AG04450 (cell line): ENCODE results near the gene KNDC1. TPM values are rescaled to one million over a fixed set of nuclear protein-coding genes. Genes with fewer than 3 reads are reported as not detected.

Source experiments
- CTCF ChIA-PET: fragments of 300-600, 350-600 bp; formaldehyde crosslinking; extraction: SDS; loops from one replicate; lab custom pipeline; 2022; ENCODE audit warnings: antibody characterized with exemption, inconsistent platforms; lab: Charles Lee
- POLR2A ChIA-PET: fragments of 350-600 bp; formaldehyde crosslinking; extraction: SDS; loops from one replicate; lab custom pipeline; 2021; ENCODE audit warnings: antibody characterized with exemption, inconsistent platforms; lab: Yijun Ruan, JAX
- DNase-seq: peaks from one replicate; pipeline ENCODE4 v3.0.0-alpha.2; 2011; ENCODE audit warnings: low read depth, low spot score
- H3K27ac ChIP-seq: one replicate; pipeline ENCODE4 v1.5.1; 2012; ENCODE audit warnings: low read depth, low read length, control low read depth
- H3K27me3 ChIP-seq: one replicate; pipeline ENCODE4 v1.6.0; 2012; ENCODE audit warnings: low read length; ENCODE audit not compliant: control insufficient read depth, insufficient read depth
- H3K4me3 ChIP-seq: 2 replicates; pipeline ENCODE4 v1.5.1; 2011; ENCODE audit warnings: mild to moderate bottlenecking, low read depth, low read length, control low read depth
- H3K9me3 ChIP-seq: 2 replicates; pipeline ENCODE4 v1.5.1; 2012; ENCODE audit warnings: low read length; ENCODE audit not compliant: control insufficient read depth, insufficient read depth
- polyA plus RNA-seq: library from polyadenylated mRNA; depleted of rRNA; stranded (reverse); fragments of >200 nt; gene quantifications from 2 replicates; pipeline ENCODE4 v1.2.3, GENCODE V29; 2011
- TF ChIP-seq, protein P1 (sequence below): IDR thresholded peaks from 2 replicates; pipeline ENCODE4 v1.5.1; 2011; ENCODE audit warnings: low read depth, low read length, control low read depth, inconsistent platforms

KNDC1 gene
- polyA plus RNA-seq, 1 experiment = 0.46 TPM

DNA sequence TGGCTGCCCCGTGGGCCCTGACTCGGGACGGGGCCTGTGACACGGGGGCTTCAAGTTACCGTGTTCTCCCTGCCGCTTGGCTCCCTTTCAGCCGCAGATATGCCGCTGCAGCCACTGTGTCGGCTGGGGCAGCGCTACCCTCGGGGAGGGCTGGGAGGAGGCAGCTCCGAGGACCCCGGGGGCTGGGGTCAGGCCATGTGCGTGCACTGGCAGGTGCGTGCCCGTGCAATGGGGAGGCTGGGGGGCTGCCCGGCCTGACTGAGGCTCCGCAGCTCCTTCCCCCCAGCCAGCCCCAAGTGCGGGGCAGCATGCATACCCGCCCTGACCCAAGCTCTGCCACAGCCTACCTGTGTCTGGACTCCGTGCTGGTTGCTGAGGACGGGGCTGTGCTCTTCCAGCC, 29.2 kb downstream of the KNDC1 start:
- TF ChIP-seq, protein P1, sequence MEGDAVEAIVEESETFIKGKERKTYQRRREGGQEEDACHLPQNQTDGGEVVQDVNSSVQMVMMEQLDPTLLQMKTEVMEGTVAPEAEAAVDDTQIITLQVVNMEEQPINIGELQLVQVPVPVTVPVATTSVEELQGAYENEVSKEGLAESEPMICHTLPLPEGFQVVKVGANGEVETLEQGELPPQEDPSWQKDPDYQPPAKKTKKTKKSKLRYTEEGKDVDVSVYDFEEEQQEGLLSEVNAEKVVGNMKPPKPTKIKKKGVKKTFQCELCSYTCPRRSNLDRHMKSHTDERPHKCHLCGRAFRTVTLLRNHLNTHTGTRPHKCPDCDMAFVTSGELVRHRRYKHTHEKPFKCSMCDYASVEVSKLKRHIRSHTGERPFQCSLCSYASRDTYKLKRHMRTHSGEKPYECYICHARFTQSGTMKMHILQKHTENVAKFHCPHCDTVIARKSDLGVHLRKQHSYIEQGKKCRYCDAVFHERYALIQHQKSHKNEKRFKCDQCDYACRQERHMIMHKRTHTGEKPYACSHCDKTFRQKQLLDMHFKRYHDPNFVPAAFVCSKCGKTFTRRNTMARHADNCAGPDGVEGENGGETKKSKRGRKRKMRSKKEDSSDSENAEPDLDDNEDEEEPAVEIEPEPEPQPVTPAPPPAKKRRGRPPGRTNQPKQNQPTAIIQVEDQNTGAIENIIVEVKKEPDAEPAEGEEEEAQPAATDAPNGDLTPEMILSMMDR = no peak
- POLR2A ChIA-PET = no interaction called here
- Histone ChIP-seq H3K27me3 (peaks cover 3% of the 10 kb centered on the region), H3K9me3 (peaks cover 51% of the 10 kb centered on the region), H3K4me3 (no peak overlapping the region), H3K27ac (no peak overlapping the region)
- no peak for DNase-seq
- CTCF ChIA-PET = no interaction called here

DNA sequence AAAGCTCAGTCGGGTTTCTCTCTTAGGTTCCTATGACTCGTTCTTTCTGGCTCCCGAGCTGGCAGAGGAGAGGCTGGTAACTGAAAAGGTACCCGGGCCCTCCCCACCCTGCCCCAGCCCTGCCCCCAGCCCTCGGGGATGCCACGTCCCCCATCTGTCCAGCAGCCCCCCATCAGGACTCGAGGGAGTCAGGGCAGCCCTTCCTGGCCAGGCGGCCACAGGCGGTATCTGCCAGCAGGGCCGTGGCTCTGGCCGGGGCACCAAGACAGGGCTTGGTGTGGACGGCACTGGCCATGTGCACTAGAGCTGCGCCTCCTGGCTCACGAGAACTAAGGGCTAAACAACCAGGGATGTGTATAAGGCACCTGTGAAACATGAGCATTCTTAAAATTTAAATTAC, 29.7 kb downstream of the KNDC1 start:
- H3K27me3 ChIP-seq = peaks cover 3% of the 10 kb centered on the region

DNA sequence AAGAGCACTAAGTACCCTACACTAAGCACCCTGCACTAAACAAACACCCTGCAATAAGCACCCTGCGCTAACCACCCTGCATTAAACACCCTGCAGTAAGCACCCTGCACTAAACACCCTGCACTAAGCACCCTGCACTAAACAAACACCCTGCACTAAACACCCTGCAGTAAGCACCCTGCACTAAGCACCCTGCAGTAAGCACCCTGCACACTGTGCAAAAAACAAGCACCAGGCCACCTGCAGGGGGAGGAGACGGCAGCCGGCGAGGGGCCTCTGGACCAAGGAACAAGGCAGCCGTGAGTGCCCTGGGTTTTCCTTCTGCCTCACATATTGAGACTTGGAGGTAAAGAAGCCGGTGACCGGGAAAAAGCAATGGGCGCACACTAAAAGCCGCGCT, 30.2 kb downstream of the KNDC1 start:
- TF ChIP-seq, protein P1 = no peak
- CTCF ChIA-PET = no interaction called here
- no peak for DNase-seq
- peaks cover 44% of the 10 kb centered on the region; the same call in 1 of the 2 replicates for H3K9me3 ChIP-seq
- H3K27ac ChIP-seq = no peak overlapping the region
- peaks cover 3% of the 10 kb centered on the region for H3K27me3 ChIP-seq
- no peak overlapping the region for H3K4me3 ChIP-seq
- POLR2A ChIA-PET = no interaction called here

More for the DNA sequence above, 29.7 kb downstream of the KNDC1 start:
- Histone ChIP-seq H3K9me3 (peaks cover 47% of the 10 kb centered on the region), H3K4me3 (no peak overlapping the region), H3K27ac (no peak overlapping the region)
- POLR2A ChIA-PET = no interaction called here
- TF ChIP-seq, protein P1 = no peak
- CTCF ChIA-PET = no interaction called here
- no peak for DNase-seq

DNA sequence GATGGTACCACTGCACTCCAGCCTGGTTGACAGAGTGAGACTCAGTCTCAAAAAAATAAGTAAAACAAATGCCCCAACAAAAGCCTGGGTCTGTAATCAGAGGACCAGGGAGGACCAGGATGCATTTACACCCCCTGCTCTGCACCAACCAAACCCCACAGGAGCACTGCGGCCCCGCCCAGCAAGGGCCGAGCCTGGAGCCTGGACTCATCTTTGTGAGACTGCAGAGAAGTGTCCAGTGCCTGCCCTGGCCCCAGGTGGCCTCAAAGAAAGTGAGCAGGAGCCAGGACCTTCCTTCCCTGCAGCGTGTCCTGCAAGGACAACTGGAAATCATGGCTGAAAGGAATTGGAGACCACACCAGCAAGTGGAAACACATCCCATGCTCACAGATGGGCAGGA, 31.6 kb downstream of the KNDC1 start:
- Histone ChIP-seq H3K27ac (no peak overlapping the region), H3K4me3 (no peak overlapping the region), H3K27me3 (peaks cover 3% of the 10 kb centered on the region), H3K9me3 (peaks cover 41% of the 10 kb centered on the region; the same call in 1 of the 2 replicates)
- DNase-seq = no peak
- CTCF ChIA-PET = no interaction called here
- TF ChIP-seq, protein P1 = no peak
- POLR2A ChIA-PET = no interaction called here

DNA sequence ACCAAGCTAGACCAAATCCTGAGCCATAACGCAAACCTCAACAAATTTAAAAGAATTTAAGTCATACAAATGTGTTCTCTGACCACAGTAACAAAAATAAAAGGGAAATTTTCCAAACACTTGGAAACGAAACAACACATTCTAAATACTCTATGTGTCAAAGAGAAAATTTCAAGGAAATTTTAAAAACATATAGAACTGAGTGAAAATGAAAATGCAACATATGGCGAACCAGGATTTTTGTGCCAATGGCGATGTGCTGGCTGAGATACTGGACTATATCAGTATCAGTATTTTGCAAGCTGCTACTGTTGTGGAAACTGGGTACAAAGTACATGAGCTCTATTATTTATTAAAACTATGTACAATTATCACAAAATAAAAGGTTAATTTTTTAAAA, 34.1 kb downstream of the KNDC1 start:
- ChIA-PET CTCF (no interaction called here), POLR2A (no interaction called here)
- Histone ChIP-seq H3K4me3 (no peak overlapping the region), H3K9me3 (peaks cover 44% of the 10 kb centered on the region; the same call in 1 of the 2 replicates), H3K27me3 (peaks cover 3% of the 10 kb centered on the region), H3K27ac (no peak overlapping the region)
- TF ChIP-seq, protein P1 = no peak
- no peak for DNase-seq
